DOHH2 (cell line): ENCODE data around the gene OTUD4.

Experiments
- EZH2phosphoT487 ChIP-seq: fragments of 200-600 bp; sonication (generic); IDR thresholded peaks from 2 replicates; pipeline ENCODE4 v1.6.1; 2017; ENCODE audit warnings: borderline replicate concordance, mild to moderate bottlenecking, antibody characterized with exemption, low read length, moderate library complexity, mixed read lengths
- TF ChIP-seq, protein P1 (sequence below): fragments of 200-600 bp; sonication (generic); IDR thresholded peaks from one replicate; pipeline ENCODE4 v1.5.1; 2014; ENCODE audit warnings: antibody characterized with exemption, mild to moderate bottlenecking, low read depth, low read length; ENCODE audit not compliant: poor library complexity, severe bottlenecking

DNA sequence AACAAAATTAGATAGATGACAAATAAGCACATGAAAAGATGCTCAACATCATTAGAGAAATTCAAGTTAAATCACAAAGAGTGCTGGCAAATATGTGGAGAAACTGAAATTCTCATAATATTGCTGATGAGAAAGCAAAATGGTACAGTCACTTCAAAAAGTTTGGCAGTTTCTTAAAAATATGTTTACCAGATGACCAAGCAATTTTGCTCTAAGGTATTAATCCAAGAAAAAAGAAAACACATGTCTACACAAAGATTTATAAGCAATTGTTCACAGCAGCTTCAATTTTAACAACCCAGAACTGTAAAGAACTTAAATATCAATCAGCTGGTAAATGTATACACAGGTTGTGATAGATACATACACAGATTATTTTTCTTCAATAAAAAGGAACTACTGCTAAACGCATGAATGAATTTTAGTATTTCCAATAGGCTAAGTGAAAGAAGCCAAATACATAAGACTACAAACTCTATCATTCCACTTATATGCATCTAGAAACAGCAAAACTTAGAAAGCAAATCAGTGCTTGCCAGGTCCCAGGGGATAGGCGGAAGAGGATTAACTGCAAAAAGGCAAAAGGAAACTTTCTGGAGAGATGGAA lies 11.7 kb downstream of the OTUD4 start:
- TF ChIP-seq, protein P1, sequence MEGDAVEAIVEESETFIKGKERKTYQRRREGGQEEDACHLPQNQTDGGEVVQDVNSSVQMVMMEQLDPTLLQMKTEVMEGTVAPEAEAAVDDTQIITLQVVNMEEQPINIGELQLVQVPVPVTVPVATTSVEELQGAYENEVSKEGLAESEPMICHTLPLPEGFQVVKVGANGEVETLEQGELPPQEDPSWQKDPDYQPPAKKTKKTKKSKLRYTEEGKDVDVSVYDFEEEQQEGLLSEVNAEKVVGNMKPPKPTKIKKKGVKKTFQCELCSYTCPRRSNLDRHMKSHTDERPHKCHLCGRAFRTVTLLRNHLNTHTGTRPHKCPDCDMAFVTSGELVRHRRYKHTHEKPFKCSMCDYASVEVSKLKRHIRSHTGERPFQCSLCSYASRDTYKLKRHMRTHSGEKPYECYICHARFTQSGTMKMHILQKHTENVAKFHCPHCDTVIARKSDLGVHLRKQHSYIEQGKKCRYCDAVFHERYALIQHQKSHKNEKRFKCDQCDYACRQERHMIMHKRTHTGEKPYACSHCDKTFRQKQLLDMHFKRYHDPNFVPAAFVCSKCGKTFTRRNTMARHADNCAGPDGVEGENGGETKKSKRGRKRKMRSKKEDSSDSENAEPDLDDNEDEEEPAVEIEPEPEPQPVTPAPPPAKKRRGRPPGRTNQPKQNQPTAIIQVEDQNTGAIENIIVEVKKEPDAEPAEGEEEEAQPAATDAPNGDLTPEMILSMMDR, result no peak
- no peak for TF ChIP-seq EZH2phosphoT487
